HepG2 (cell line): ENCODE measurements around the gene APOM. TPM values are rescaled to one million over a fixed set of nuclear protein-coding genes. Genes with fewer than 3 reads are reported as not detected.

Experiments
- ATAC-seq: fragments of 200-7000 bp; cut with Tn5 transposase; 3 replicates; pipeline ENCODE4 v1.9.1; 2020; ENCODE audit warnings: mild to moderate bottlenecking, moderate library complexity
- BruUV-seq: library from RNA; stranded (reverse); fragments of 400-500 nt; replicated peaks from 2 replicates; lab custom pipeline; 2021; lab: Mats Ljungman, UMichigan
- CTCF ChIA-PET: fragments of 300-600 bp; formaldehyde crosslinking; extraction: SDS; loops from one replicate; lab custom pipeline; 2021; ENCODE audit warnings: low total read pairs, inconsistent platforms, low intra/inter-chr PET ratio; lab: Yijun Ruan, JAX
- POLR2A ChIA-PET: fragments of 350-600 bp; sonication (Branson Sonifier 250); formaldehyde crosslinking; loops from one replicate; lab custom pipeline; 2020; ENCODE audit warnings: antibody characterized with exemption, inconsistent platforms; lab: Yijun Ruan, JAX
- DNase-seq: peaks from one replicate; pipeline ENCODE4 v3.0.0-alpha.2; 2015; ENCODE audit warnings: low spot score
- FAIRE-seq: peaks from 3 replicates; lab custom pipeline; 2011; peaks lifted over from hg19 to GRCh38; lab: Jason Lieb, UNC
- H2AFZ ChIP-seq: one replicate; pipeline ENCODE4 v1.6.1; 2011; ENCODE audit warnings: low read length, inconsistent platforms
- H3K27ac ChIP-seq: fragments of 300-600 bp; 3 replicates; pipeline ENCODE4 v1.8.0; 2011; ENCODE audit warnings: mixed run types, mild to moderate bottlenecking, mixed read lengths, low read length, inconsistent platforms; ENCODE audit not compliant: insufficient read depth; ENCODE audit errors: extremely low read length
- H3K27me3 ChIP-seq, 2 experiments: fragments of 200-600 bp in 1 of 2; 2 replicates in 1 of 2; 3 replicates in 1 of 2; pipeline versions ENCODE4 v1.6.0 to v1.8.0; 2011; ENCODE audit warnings: low read length in 2 of 2, mild to moderate bottlenecking in 2 of 2, moderate library complexity in 2 of 2, inconsistent platforms in 1 of 2; ENCODE audit not compliant: insufficient read depth in 2 of 2, control insufficient read depth in 1 of 2
- H3K36me3 ChIP-seq, 2 experiments: fragments of 200-600 bp in 1 of 2; replicated peaks in 1 of 2; 2 replicates in 1 of 2; 3 replicates in 1 of 2; pipeline versions ENCODE4 v1.5.1 to v1.8.0; 2011; ENCODE audit warnings: low read length in 2 of 2, inconsistent platforms in 1 of 2; ENCODE audit not compliant: insufficient read depth in 2 of 2, control insufficient read depth in 1 of 2
- H3K4me1 ChIP-seq: 2 replicates; pipeline ENCODE4 v1.5.1; 2012; ENCODE audit warnings: low read length, inconsistent platforms; ENCODE audit not compliant: insufficient read depth
- H3K4me2 ChIP-seq: 2 replicates; pipeline ENCODE4 v1.6.0; 2011; ENCODE audit warnings: low read depth, low read length, inconsistent platforms
- H3K4me3 ChIP-seq, 3 experiments: fragments of 200-600 bp in 1 of 3; sonication (generic), shearing (Covaris generic) in 1 of 3; replicated peaks in 1 of 3; 2 replicates each; pipeline ENCODE4 v1.5.1; 2011 to 2016; ENCODE audit warnings: low read length in 3 of 3, inconsistent platforms in 2 of 3, low read depth in 2 of 3, mild to moderate bottlenecking in 2 of 3, control low read depth in 1 of 3, mixed read lengths in 1 of 3; ENCODE audit not compliant: insufficient read depth in 1 of 3
- H3K79me2 ChIP-seq: one replicate; pipeline ENCODE4 v1.6.1; 2011; ENCODE audit warnings: low read length, inconsistent platforms; ENCODE audit not compliant: insufficient read depth
- H3K9ac ChIP-seq: 2 replicates; pipeline ENCODE4 v1.6.0; 2011; ENCODE audit warnings: mild to moderate bottlenecking, low read depth, low read length, inconsistent platforms; ENCODE audit not compliant: insufficient read depth
- H3K9me3 ChIP-seq: 2 replicates; pipeline ENCODE4 v1.5.1; 2012; ENCODE audit warnings: mild to moderate bottlenecking, low read length
- H4K20me1 ChIP-seq: 2 replicates; pipeline ENCODE4 v1.6.0; 2011; ENCODE audit warnings: inconsistent platforms, mild to moderate bottlenecking, low read length, moderate library complexity; ENCODE audit not compliant: insufficient read depth
- GABPA ChIP-seq, 2 experiments: IDR thresholded peaks; 2 replicates each; pipeline ENCODE4 v1.6.1; 2011 to 2016; ENCODE audit warnings: low read depth in 2 of 2, low read length in 1 of 2, missing biosample characterization in 1 of 2, missing genetic modification characterization in 1 of 2
- HOXD1 ChIP-seq: sonication (generic); formaldehyde crosslinking; IDR thresholded peaks from 2 replicates; pipeline ENCODE4 v1.5.0; 2020; ENCODE audit warnings: missing genetic modification reagents
- LCORL ChIP-seq, 2 experiments: fragments of 450-650 bp in 1 of 2; sonication (generic) in 1 of 2; formaldehyde crosslinking in 1 of 2; IDR thresholded peaks; 2 replicates each; pipeline versions ENCODE4 v1.5.0 to v1.6.1; 2017 to 2020; ENCODE audit warnings: antibody characterized with exemption in 1 of 2, missing genetic modification reagents in 1 of 2
- SATB2 ChIP-seq: sonication (generic); formaldehyde crosslinking; IDR thresholded peaks from 2 replicates; pipeline ENCODE4 v1.5.0; 2020; ENCODE audit warnings: missing genetic modification reagents
- SMC3 ChIP-seq: IDR thresholded peaks from 2 replicates; pipeline ENCODE4 v1.6.1; 2011; ENCODE audit warnings: low read length, improper control_type of control experiment
- SNAI1 ChIP-seq: sonication (generic); formaldehyde crosslinking; IDR thresholded peaks from 2 replicates; pipeline ENCODE4 v1.5.0; 2020; ENCODE audit warnings: mild to moderate bottlenecking, missing genetic modification reagents, borderline replicate concordance
- THAP11 ChIP-seq: IDR thresholded peaks from 2 replicates; pipeline ENCODE4 v1.6.1; 2016; ENCODE audit warnings: missing biosample characterization, missing genetic modification reagents
- ZNF460 ChIP-seq: sonication (generic); formaldehyde crosslinking; IDR thresholded peaks from 2 replicates; pipeline ENCODE4 v1.5.1; 2020; ENCODE audit warnings: missing genetic modification reagents, mild to moderate bottlenecking, borderline replicate concordance
- ZSCAN9 ChIP-seq: IDR thresholded peaks from 2 replicates; pipeline ENCODE4 v1.6.1; 2016; ENCODE audit warnings: borderline replicate concordance
- WGBS: methylation state at CpG from one replicate; pipeline ENCODE4 v1.1.6; 2017; ENCODE audit warnings: low lambda C conversion rate; 5-methylcytosine and 5-hydroxymethylcytosine counted together
- in situ Hi-C: cut with HindIII; loops from 2 replicates; pipeline ENCODE4 v1.10.0; 2017; ENCODE audit warnings: low pct_unique_long_range_greater_than_20kb; ENCODE audit not compliant: extremely low pct_ligation_motif_present
- intact Hi-C: fragments of 100-400 bp; cut with micrococcal nuclease; formaldehyde crosslinking; loops from one replicate; pipeline ENCODE4 v1.10.0; 2022; ENCODE audit not compliant: unreplicated experiment
- polyA plus RNA-seq, 8 experiments: library from polyadenylated mRNA; depleted of rRNA in 3 of 8; stranded (reverse) in 7 of 8; unstranded in 1 of 8; fragments of >200 nt; fragmentation: Illumina TruSeq in 4 of 8; extraction: Trizol in 4 of 8; gene quantifications; 2 replicates each; pipeline versions ENCODE4 v1.2.1 to v1.2.3, GENCODE V29; 2011 to 2016; ENCODE audit warnings: low read depth in 4 of 8, missing spikeins in 1 of 8, mixed read lengths in 1 of 8; ENCODE audit not compliant: insufficient read depth in 1 of 8
- total RNA-seq, 5 experiments: library from RNA; depleted of rRNA; stranded (reverse); fragments of >200 nt; fragmentation: Illumina TruSeq; extraction: Trizol; gene quantifications; 2 replicates each; pipeline ENCODE4 v1.2.3, GENCODE V29; 2016; ENCODE audit warnings: low read depth in 1 of 5
- TF ChIP-seq, protein P1 (sequence below): sonication (generic); formaldehyde crosslinking; IDR thresholded peaks from 2 replicates; pipeline ENCODE4 v1.4.0; 2020; ENCODE audit warnings: missing genetic modification reagents
- TF ChIP-seq, protein P2 (sequence below): IDR thresholded peaks from 2 replicates; pipeline ENCODE4 v1.6.1; 2016; ENCODE audit warnings: missing compliant biosample characterization, missing genetic modification reagents, borderline replicate concordance
- TF ChIP-seq, protein P3 (sequence below), 2 experiments: sonication (generic) in 1 of 2; formaldehyde crosslinking in 1 of 2; IDR thresholded peaks; 2 replicates each; pipeline versions ENCODE4 v1.4.0 to v1.6.1; 2018 to 2020; ENCODE audit warnings: missing genetic modification reagents in 2 of 2, borderline replicate concordance in 1 of 2, low read depth in 1 of 2, mild to moderate bottlenecking in 1 of 2, missing biosample characterization in 1 of 2
- TF ChIP-seq, protein P4 (sequence below): IDR thresholded peaks from 2 replicates; pipeline ENCODE4 v1.6.1; 2012; ENCODE audit warnings: low read depth, low read length, improper control_type of control experiment
- TF ChIP-seq, protein P5 (sequence below): sonication (generic); formaldehyde crosslinking; IDR thresholded peaks from 2 replicates; pipeline ENCODE4 v1.5.1; 2020; ENCODE audit warnings: missing genetic modification reagents, mild to moderate bottlenecking, borderline replicate concordance

Gene APOM
- total and polyA plus RNA-seq, 2 of the 13 experiments (the other 11 are each of a cell fraction or from before 2014, with no cell fraction given) = 98.2 to 1,140 TPM

DNA sequence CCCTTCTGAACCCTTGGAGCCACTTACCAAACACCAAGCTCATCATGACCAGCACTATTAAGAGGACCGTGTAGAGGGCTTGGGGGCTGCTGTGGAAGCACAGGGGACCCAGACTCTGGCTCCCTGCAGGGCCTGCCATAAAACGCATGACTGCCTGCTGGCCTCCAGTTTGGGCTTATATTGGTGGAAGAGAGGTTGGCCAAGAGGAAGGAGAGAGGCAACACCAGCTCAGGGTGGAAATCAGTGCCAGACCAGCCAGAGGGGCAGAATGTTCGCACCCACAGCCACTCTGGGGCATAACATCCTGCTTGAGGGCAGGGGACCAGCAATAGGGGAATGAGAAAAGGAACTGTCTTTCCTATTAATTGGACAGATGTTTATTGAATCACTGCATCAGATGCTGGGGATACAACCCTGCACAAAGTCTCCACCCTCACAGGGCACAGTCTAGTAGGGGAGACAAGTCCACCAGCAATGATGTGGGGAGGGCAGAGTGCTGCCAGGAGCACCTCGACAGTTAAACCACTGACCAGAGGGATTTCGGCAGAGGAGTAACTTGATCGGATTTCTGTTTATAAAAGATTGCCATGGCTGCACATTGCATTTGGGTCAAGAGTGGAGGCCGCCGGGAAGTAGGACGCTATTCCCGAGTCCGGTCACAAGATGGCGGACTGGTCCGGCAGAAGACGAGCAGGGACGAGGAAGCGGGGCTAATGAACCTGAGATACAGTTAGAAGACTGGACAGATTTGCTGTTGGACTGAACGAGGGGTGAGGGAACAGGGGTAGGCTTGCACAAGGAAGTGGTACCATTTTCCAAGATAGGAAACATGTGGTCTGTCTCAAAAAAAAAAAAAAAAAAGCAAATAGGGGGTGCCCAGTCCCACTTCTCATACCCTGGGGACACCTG is 24.8 kb downstream of the APOM start, which contains the start of gene LY6G5C:
LY6G5C (minus strand) TSS at position 842 of the 909 bp plus-strand sequence; CDS start at position 148, 694 bp downstream.
- Histone ChIP-seq H3K27me3 (no peaks in the 10 kb centered on the region), H4K20me1 (no peaks in the 10 kb centered on the region), H3K4me2 (peak within 1 kb of the TSS; percentile 63), H3K9ac (peak within 1 kb of the TSS; percentile 29; the same call in 1 of the 2 replicates), H2AFZ (no peak within 1 kb of the TSS), H3K79me2 (no peaks in the 10 kb centered on the region), H3K9me3 (no peaks in the 10 kb centered on the region), H3K4me1 (peaks cover 26% of the 10 kb centered on the region), H3K36me3 (no peaks in the 10 kb centered on the region), H3K4me3 (peak within 1 kb of the TSS in 1 of 3 experiments; percentile 22; a peak in 1 of 6 replicates), H3K27ac (no peak within 1 kb of the TSS)
- no TSS peak for BruUV-seq
- DNase-seq (peak; percentile 72), ATAC-seq (peak; percentile 67), FAIRE-seq (peak; percentile 92)
- POLR2A ChIA-PET = interaction anchor here (0.6 to 1.9 kb wide), 6 partner anchors 9 to 169 kb away, joined by 3 to 5 read pairs (median 4); partner anchors contain the start of genes ABHD16A and HSPA1B
- 12% methylated on average over 17 of the region's 17 CpGs for WGBS
- intact Hi-C loops = loop anchor here (1.0 to 5.0 kb wide), 5 partner anchors 22 to 150 kb away; partner anchors contain the start of genes ABHD16A and LY6G6D
- CTCF ChIA-PET = interaction anchor here (0.7 to 3.9 kb wide), 8 partner anchors 9 to 437 kb away, joined by 3 to 30 read pairs (median 3); partner anchors contain the start of gene DDAH2
- in situ Hi-C loops = loop anchor here (5.0 kb wide), 1 partner anchor 87 kb away; no protein-coding TSS in a partner anchor
- TF ChIP-seq SMC3 (peak; percentile 92), SATB2 (CRISPR knock-in tag) (no peak), LCORL (IDR thresholded peaks at IDR 0.05) (no peak), LCORL (CRISPR knock-in tag; IDR thresholded peaks at IDR 0.05) (peak; percentile 75), ZNF460 (CRISPR knock-in tag) (no peak), SNAI1 (no peak), HOXD1 (CRISPR knock-in tag) (no peak), THAP11 (peak; percentile 35; the same call in 1 of the 2 replicates), GABPA (IDR thresholded peaks at IDR 0.05; ENCODE audit: low read depth, low read length) (no peak), GABPA (CRISPR knock-in tag; IDR thresholded peaks at IDR 0.05; ENCODE audit: low read depth) (no peak), ZSCAN9 (peak; percentile 42; the same call in 1 of the 2 replicates)
- TF ChIP-seq, protein P1, sequence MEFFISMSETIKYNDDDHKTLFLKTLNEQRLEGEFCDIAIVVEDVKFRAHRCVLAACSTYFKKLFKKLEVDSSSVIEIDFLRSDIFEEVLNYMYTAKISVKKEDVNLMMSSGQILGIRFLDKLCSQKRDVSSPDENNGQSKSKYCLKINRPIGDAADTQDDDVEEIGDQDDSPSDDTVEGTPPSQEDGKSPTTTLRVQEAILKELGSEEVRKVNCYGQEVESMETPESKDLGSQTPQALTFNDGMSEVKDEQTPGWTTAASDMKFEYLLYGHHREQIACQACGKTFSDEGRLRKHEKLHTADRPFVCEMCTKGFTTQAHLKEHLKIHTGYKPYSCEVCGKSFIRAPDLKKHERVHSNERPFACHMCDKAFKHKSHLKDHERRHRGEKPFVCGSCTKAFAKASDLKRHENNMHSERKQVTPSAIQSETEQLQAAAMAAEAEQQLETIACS (CRISPR knock-in tag) = no peak
- TF ChIP-seq, protein P2, sequence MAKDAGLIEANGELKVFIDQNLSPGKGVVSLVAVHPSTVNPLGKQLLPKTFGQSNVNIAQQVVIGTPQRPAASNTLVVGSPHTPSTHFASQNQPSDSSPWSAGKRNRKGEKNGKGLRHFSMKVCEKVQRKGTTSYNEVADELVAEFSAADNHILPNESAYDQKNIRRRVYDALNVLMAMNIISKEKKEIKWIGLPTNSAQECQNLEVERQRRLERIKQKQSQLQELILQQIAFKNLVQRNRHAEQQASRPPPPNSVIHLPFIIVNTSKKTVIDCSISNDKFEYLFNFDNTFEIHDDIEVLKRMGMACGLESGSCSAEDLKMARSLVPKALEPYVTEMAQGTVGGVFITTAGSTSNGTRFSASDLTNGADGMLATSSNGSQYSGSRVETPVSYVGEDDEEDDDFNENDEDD = no peak
- TF ChIP-seq, protein P3, sequence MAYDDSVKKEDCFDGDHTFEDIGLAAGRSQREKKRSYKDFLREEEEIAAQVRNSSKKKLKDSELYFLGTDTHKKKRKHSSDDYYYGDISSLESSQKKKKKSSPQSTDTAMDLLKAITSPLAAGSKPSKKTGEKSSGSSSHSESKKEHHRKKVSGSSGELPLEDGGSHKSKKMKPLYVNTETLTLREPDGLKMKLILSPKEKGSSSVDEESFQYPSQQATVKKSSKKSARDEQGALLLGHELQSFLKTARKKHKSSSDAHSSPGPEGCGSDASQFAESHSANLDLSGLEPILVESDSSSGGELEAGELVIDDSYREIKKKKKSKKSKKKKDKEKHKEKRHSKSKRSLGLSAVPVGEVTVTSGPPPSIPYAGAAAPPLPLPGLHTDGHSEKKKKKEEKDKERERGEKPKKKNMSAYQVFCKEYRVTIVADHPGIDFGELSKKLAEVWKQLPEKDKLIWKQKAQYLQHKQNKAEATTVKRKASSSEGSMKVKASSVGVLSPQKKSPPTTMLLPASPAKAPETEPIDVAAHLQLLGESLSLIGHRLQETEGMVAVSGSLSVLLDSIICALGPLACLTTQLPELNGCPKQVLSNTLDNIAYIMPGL (CRISPR knock-in tag; IDR thresholded peaks at IDR 0.05; ENCODE audit: borderline replicate concordance in 1 of 2, low read depth in 1 of 2) = peak; percentile 62 to 83; a peak in 3 of 4 replicates
- TF ChIP-seq, protein P4, sequence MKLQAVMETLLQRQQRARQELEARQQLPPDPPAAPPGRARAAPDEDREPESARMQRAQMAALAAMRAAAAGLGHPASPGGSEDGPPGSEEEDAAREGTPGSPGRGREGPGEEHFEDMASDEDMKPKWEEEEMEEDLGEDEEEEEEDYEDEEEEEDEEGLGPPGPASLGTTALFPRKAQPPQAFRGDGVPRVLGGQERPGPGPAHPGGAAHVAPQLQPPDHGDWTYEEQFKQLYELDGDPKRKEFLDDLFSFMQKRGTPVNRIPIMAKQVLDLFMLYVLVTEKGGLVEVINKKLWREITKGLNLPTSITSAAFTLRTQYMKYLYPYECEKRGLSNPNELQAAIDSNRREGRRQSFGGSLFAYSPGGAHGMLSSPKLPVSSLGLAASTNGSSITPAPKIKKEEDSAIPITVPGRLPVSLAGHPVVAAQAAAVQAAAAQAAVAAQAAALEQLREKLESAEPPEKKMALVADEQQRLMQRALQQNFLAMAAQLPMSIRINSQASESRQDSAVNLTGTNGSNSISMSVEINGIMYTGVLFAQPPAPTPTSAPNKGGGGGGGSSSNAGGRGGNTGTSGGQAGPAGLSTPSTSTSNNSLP = 0 out of 2 replicates have a peak, but pooled peaks have one; percentile 27
- TF ChIP-seq, protein P5, sequence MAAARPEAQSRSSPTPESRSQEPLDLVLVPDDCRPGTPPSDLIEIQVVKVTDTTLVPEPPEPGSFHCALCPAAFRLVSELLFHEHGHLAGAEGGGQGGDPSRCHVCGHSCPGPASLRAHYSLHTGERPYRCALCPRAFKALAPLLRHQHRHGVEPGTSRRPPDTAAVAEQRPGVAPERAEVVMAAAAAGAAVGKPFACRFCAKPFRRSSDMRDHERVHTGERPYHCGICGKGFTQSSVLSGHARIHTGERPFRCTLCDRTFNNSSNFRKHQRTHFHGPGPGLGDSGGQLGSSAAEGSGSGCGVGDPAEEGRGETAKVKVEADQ (CRISPR knock-in tag) = no peak
